Psoas muscle (tissue), 8 donors: ENCODE data around the gene CHID1. TPM values are rescaled to one million over a fixed set of nuclear protein-coding genes. Genes with fewer than 3 reads are reported as not detected.

Source experiments
- ATAC-seq, 4 donors: fragments of 200-7000 bp; cut with Tn5 transposase; one replicate each; pipeline ENCODE4 v1.9.1; 2020; ENCODE audit warnings: moderate library complexity in 3 of 4, mild to moderate bottlenecking in 2 of 4
- DNase-seq, 2 donors: peaks; one replicate each; pipeline ENCODE4 v3.0.0-alpha.2; 2020
- H3K27ac ChIP-seq: fragments of 200-600 bp; one replicate; pipeline ENCODE4 v1.8.0; 2022
- H3K27me3 ChIP-seq, 3 donors: fragments of 200-600 bp in 1 of 3; one replicate each; pipeline versions ENCODE4 v1.6.1 to v1.8.0; 2013 to 2022; ENCODE audit warnings: low read length in 2 of 3, mild to moderate bottlenecking in 2 of 3, moderate library complexity in 1 of 3; ENCODE audit not compliant: insufficient read depth in 3 of 3
- H3K36me3 ChIP-seq, 2 donors: fragments of 200-600 bp in 1 of 2; one replicate each; pipeline versions ENCODE4 v1.6.1 to v1.8.0; 2013 to 2022; ENCODE audit warnings: low read depth in 1 of 2, mild to moderate bottlenecking in 1 of 2, moderate library complexity in 1 of 2; ENCODE audit not compliant: insufficient read depth in 1 of 2
- H3K4me1 ChIP-seq: fragments of 200-600 bp; one replicate; pipeline ENCODE4 v1.8.0; 2022
- H3K4me3 ChIP-seq: fragments of 200-600 bp; one replicate; pipeline ENCODE4 v1.8.0; 2022; ENCODE audit warnings: mild to moderate bottlenecking
- H3K9me3 ChIP-seq: fragments of 200-600 bp; one replicate; pipeline ENCODE4 v1.8.0; 2022
- CTCF ChIP-seq: fragments of 200-600 bp; IDR thresholded peaks from one replicate; pipeline ENCODE4 v1.8.0; 2022; ENCODE audit warnings: antibody characterized with exemption
- WGBS, 3 donors: extraction: QIAGEN DNeasy Blood & Tissue Kit; methylation state at CpG; one replicate each; pipeline versions ENCODE4 v1.1.6 to v1.1.7; 2013; 5-methylcytosine and 5-hydroxymethylcytosine counted together
- intact Hi-C, 2 donors: fragments of 100-400 bp; cut with DNase I; formaldehyde crosslinking; loops; one replicate each; pipeline versions ENCODE4 v1.11.0 to v1.14.2; 2022
- long read RNA-seq, 2 donors: library from polyadenylated mRNA; unstranded; transcript quantifications; one replicate each; pipeline ENCODE4 v2.0.0, GENCODE V29; 2021
- polyA plus RNA-seq, 3 donors: library from polyadenylated mRNA; stranded (reverse); fragments of 200-250 nt; gene quantifications; one replicate each; pipeline ENCODE4 v1.2.3, GENCODE V29; 2013
- total RNA-seq, 4 donors: library from RNA; stranded (reverse); fragmentation: NEBNext Ultra II Directional in 2 of 4; extraction: Animal tissue kit (Norgen Biotek cat#: 25700) in 2 of 4; gene quantifications; one replicate each; pipeline versions ENCODE4 v1.2.1 to v1.2.4, GENCODE V29; 2021 to 2023
- donor health status: healthy with polysubstance abuse.
- donor health status: DM: no; HTN: no; CAD: no; lungs with moderate emphysema.
- donor health status: Bipolar disorder and iron deficiency.
- donor health status: healthy.
- donor health status: DM: yes; HTN: yes; CAD: no.
- donor health status: DM: no; HTN: no; CAD: no.
- donor health status: DM: no; HTN: no; CAD: no.
- donor health status: DM: yes; HTN: yes; CAD: no.

The CHID1 gene
- total RNA-seq, result 10 to 100 TPM; 31.2 to 44.5 (median 34.7) TPM
- 10 to 100 TPM; 25.5 to 40.4 (median 28.3) TPM for polyA plus RNA-seq
- long read RNA-seq, donor 1, transcript CHID1-203 (14 exons, 1,477 nt), result minor isoform, 6 of 25 reads
- long read RNA-seq, donor 1, transcript CHID1-201 (13 exons, 3,374 nt), result major isoform, 12 of 25 reads
- long read RNA-seq, donor 1, partial matches to known transcripts, result 1 of 25 reads
- long read RNA-seq, donor 1, other reads (novel, unspliced or antisense), result 5 of 25 reads
- long read RNA-seq, donor 2, transcript CHID1-202 (12 exons, 1,289 nt), result minor isoform, 5 of 56 reads
- long read RNA-seq, donor 2, transcript CHID1-203 (14 exons, 1,477 nt), result minor isoform, 15 of 56 reads
- long read RNA-seq, donor 2, transcript CHID1-201 (13 exons, 3,374 nt), result major isoform, 16 of 56 reads
- long read RNA-seq, donor 2, partial matches to known transcripts, result 5 of 56 reads
- long read RNA-seq, donor 2, other reads (novel, unspliced or antisense), result 15 of 56 reads

DNA sequence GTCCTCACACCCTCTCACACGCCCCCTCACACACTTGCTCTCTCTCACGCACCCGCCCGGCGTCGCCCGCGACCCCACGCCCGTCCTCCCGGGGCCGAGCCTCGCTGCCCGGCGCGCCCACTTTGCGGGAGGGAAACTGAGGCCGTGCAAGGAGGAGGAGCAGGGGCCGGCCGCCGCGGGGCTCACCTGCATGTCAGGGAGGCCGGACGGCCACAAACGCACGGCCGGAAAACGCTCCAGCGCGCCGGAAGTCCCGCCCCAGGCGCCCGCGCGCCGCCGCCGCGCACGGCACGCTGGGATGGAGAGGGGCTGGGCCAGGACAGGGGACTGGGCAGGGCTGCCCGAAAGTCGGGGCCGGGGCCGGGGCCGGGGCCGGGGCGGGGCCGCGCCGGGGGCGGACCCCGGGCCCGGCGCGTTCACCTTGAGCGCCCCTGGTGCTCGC is at the start of gene CHID1:
Gene CHID1, minus strand, starts transcription at position 222 of the 442 bp plus-strand sequence. CDS start 5,994 bp downstream, outside the sequence.
- ATAC-seq (peak; percentile 94 to 97 (median 95)), DNase-seq (peak; percentile 87 to 94)
- no peaks in the 10 kb centered on the region for H3K9me3 ChIP-seq
- peaks cover 0 to 5% of the 10 kb centered on the region in 2 donors for H3K36me3 ChIP-seq
- peak within 1 kb of the TSS; percentile 72 for H3K4me3 ChIP-seq
- H3K27ac ChIP-seq, result peak within 1 kb of the TSS; percentile 82
- peaks cover 15% of the 10 kb centered on the region for H3K4me1 ChIP-seq
- no peaks in the 10 kb centered on the region for H3K27me3 ChIP-seq
- WGBS, 3 donors, result 1% methylated on average over 20 to 59 of the region's 59 CpGs
- intact Hi-C loops, result loop anchor here in 1 of 2 donors (5.0 kb wide), 2 partner anchors 63 to 67 kb away; no protein-coding TSS in a partner anchor
- no peak for TF ChIP-seq CTCF

GRCh38 chr11:959608-960007 is 49.0 kb upstream of the CHID1 start:
- no peak for TF ChIP-seq CTCF
- 70 to 91% (median 83%) methylated on average over 10 of the region's 10 CpGs for WGBS, 3 donors
- intact Hi-C loops, result no loop called here
- ATAC-seq (no peak), DNase-seq (no peak)
- peaks cover 0 to 38% of the 10 kb centered on the region in 2 donors for H3K36me3 ChIP-seq
- H3K4me1 ChIP-seq, result peaks cover 9% of the 10 kb centered on the region
- H3K27me3 ChIP-seq, result no peaks in the 10 kb centered on the region
- H3K27ac ChIP-seq, result no peak overlapping the region
- no peaks in the 10 kb centered on the region for H3K9me3 ChIP-seq
- no peak overlapping the region for H3K4me3 ChIP-seq

- 85 to 87% (median 86%) methylated on average over 14 of the region's 14 CpGs for WGBS, 3 donors
- intact Hi-C loops, result no loop called here
- Histone ChIP-seq H3K4me1 (peaks cover 9% of the 10 kb centered on the region), H3K9me3 (no peaks in the 10 kb centered on the region), H3K36me3 (peaks cover 0 to 36% of the 10 kb centered on the region in 2 donors), H3K4me3 (no peak overlapping the region), H3K27me3 (no peaks in the 10 kb centered on the region), H3K27ac (no peak overlapping the region)
- ATAC-seq (no peak), DNase-seq (no peak)
- no peak for TF ChIP-seq CTCF
Measured at GRCh38 chr11:959027-959426, 48.4 kb upstream of the CHID1 start.

- Histone ChIP-seq H3K36me3 (peaks cover 0 to 28% of the 10 kb centered on the region in 2 donors), H3K27me3 (no peaks in the 10 kb centered on the region), H3K4me3 (no peak overlapping the region), H3K27ac (no peak overlapping the region), H3K9me3 (no peaks in the 10 kb centered on the region), H3K4me1 (peaks cover 9% of the 10 kb centered on the region)
- WGBS, 3 donors, result 95 to 97% (median 97%) methylated on average over 7 of the region's 7 CpGs
- TF ChIP-seq CTCF, result no peak
- ATAC-seq, result no peak
- no peak for DNase-seq
- intact Hi-C loops, result no loop called here
Measured at GRCh38 chr11:958101-958500, 47.5 kb upstream of the CHID1 start.
